Measurements from ENCODE around the gene CTNNA2.

CTNNA2 gene

DNA sequence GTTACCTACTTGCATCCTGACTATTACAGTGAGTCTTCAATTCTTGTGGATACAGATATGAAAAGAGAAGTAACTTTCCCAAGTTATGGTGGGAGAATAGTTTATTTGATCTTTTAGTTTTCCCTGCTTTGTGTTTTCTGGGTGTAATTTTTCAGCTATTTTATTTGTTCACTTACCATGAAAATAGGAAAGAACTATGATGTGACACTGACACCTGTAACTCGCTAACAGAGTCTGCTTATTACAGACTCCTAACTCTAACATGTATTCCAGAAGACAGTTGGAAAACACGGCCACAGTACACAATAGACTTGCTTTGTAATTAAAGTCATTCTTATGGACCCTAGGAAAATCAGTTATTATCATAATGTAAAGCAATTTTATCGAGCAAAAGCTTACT lies 468.5 kb downstream of the CTNNA2 start:
- no peak for DNase-seq (ENCODE audit: low read depth in 3 of 3)

DNA sequence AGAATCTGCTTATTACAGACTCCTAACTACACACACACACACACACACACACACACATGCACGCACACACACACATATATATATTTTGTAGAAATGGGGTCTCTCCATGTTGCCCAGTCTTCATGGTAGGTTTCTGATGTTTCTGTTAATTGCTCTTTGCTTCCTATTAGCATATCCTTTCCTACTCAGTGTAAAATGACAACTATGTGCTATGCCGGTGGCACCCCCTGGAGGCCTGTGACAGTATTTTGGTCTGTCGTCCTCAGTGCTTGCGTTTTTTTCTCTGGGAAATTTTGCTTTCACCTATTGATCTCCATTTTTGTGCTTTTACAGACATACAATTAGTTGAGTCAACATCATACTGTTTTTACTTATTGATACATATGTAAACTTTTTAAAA lies 469.6 kb downstream of the CTNNA2 start:
- no peak for DNase-seq (ENCODE audit: low read depth in 3 of 3)

DNA sequence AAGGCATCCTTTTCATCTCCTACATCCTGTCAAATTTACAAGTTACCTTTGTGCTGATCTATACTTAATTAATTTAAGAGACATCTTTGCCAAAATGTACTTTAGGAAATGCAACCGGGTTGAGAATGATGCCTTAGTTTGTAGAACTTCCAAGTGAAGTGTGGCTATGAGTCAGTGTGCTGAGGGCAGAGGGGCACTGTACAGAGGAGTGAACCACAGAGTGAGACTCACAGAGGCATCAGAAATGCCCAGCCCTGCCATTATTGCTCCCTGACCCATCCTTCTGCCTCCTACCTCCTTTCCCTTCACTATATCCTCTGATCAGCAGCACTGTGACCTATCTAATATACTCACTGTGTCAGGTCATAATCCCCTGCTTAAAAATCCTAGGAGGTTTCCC lies 471.6 kb downstream of the CTNNA2 start:
- no peak for DNase-seq (ENCODE audit: low read depth in 3 of 3)

DNA sequence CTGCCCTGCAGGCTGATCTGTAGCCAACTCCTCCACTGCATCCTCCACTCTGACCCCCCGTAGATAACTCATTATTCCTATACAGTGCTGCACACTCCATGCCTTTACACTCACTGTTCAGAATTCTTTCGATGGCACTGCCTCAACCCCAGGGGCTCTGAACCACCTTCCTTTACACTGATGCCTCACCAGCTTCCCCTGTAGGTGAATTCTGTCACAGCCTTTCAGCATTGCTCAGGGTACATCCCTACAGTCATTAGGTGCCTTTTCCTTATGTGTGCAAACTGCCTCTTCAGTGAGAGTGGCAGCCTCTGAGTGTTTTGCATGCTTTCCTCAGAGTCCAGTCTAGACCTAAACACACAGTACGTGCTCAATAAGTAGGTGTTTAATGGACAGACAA lies 472.3 kb downstream of the CTNNA2 start:
- DNase-seq (ENCODE audit: low read depth in 3 of 3) = no peak

DNA sequence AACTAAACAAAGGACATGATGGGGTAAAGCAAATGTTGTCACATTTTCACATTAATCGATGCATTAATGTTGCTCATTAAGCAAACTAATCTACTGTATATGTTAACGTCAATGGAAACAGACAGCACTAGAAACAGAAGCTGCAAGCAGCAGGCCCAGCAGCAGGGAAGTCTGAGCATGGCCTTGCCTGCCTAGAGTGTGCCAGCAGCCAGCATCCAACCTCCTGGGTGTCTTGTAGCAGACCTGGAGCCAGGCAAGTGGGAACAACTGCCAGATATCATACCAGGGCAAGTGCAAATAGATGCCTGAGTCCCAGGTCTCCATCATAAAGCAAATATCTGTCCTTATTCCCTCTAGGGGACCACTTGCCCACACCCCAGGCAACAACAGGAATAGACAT lies 472.7 kb downstream of the CTNNA2 start:
- no peak for DNase-seq (ENCODE audit: low read depth in 3 of 3)

DNA sequence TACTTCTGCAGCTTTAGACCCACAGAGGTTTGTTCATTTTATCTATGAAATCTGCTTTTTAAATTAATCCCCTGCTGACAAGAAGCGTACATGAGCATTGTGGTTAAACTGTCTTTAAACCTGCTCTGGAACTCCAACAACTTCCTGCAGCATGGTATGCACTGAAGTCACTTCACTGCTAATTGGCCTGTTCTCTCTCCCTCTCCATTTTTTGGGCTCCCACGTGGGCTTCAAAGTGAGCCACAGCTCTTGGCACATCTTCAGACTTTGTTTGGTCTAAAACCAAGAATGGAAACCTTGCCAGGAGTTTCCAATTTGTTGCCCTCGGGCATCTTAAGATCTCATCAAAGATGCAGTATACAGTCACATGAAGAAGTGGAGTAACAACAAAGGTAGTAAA lies 480.3 kb downstream of the CTNNA2 start:
- DNase-seq (ENCODE audit: low read depth in 3 of 3) = no peak

DNA sequence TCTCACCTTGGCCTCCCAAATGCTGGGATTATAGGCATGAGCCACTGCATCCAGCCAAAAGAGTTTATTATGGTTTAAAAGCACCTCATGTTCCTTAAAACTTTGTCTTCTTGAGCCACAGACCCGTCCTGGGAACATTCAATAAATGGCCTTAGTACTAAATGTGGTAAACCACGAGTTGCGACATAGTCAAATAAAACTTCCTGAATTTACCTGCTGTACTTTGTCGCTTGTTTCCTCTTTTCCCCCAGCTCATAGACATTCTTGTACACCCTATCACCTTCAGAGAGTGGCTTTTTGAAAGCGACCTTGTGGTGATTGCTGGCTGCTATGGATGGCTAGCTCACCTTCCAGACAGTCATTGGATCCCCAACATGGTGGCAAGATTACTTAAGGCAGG lies 481.3 kb downstream of the CTNNA2 start:
- DNase-seq (ENCODE audit: low read depth in 3 of 3) = no peak

DNA sequence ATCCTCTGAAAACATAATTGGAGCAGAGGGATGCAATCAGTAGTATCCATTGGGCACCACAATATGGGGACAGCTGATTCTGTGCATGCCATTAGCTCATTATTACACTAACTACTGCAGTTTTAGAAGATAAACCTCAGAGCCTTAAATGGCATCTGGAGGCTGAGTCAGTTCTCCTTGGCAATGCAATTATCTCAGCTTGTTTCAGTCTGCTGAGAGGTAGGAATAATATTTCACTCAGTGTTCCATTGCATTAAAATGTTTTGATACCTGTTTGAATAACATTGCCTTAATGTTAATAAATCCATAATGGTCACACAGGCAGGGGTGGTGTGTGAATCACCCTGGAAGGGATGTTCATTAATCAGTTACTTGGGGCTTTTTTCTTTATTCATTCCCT lies 482.1 kb downstream of the CTNNA2 start:
- no peak for DNase-seq (ENCODE audit: low read depth in 3 of 3)

DNA sequence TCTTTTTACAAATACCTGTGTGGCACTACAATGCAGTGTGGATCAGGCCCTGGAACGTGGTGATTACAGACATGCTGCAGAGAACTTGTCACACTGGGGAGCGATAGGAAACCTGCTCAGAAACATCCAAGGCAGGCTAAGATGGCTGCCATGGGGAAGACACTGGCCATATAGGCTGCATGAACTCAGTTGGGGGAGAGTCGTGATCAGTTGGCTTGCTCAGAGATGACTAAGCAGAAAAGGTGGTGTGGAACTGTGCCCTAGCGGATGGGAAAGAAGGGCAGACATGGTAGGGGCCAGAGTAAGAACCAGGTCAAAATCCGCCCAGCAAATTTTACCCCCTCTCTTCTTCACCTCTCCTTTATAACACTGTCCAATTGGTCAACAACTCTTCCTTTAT lies 483.9 kb downstream of the CTNNA2 start:
- DNase-seq (ENCODE audit: low read depth in 3 of 3) = no peak

DNA sequence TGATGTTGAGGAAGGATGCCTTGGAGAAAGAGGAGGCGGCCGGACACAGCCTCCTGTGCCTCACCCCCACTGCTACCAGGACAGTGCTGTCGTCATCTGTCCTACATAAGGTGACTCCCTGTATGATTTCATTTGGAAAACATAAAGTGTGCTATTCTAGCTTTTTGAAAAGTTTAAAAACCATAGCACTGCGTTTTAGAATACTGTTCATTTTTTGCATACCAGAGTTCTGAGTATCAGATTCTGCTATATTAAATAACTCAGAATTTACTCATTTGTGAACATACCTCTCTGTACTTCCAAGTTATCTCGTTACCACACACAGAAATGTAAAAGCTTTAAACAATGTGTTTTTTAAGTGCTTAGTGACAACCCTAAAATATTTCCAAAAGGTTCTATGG lies 488.9 kb downstream of the CTNNA2 start:
- DNase-seq (ENCODE audit: low read depth in 3 of 3) = no peak

DNA sequence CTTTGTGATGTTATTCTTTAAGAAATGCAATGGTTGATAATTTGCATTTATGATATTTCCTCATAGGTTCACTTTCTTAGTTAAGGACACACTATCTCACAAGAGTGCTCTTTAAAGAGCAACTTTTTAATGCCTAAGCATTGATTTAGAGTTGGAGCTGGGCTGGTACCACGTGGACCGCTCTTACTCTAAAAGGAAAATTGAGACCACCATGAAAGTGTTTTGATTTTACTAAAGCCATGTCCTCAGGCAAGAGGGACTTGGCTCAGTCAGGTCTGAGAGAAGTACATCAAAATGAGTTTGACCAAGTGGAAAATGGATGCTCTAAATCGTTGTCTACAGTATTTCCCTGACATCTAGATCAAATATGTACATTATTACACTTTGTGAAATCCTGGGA lies 489.3 kb downstream of the CTNNA2 start:
- no peak for DNase-seq (ENCODE audit: low read depth in 3 of 3)

DNA sequence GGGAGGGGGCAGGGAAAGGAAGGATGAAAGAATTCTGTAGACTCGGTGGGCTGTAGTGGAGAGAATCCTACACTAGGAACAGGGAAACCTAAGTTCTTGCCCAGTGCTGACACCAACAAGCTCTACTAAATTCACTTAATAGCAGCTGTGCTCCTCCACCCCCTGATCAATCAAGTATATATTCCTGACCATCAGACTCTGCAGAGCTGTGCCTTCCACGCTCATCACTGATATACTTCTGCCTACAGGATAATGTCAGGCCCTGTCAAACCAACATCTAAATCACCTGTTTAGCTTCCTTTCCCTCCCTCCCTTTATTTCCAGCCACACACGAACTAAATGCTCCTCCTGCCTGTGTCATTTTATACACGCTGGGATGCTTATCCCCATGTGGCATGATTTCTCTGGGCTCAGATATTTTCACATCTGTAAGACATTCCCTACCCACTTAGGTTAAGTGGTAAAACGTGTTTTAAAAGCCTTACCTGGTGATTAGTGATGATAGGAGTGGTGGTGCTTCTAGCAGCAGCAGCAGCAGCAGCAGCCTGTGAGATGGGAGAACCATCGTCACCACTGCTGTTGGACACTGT lies 489.8 kb downstream of the CTNNA2 start:
- no peak for DNase-seq (ENCODE audit: low read depth in 3 of 3)

DNA sequence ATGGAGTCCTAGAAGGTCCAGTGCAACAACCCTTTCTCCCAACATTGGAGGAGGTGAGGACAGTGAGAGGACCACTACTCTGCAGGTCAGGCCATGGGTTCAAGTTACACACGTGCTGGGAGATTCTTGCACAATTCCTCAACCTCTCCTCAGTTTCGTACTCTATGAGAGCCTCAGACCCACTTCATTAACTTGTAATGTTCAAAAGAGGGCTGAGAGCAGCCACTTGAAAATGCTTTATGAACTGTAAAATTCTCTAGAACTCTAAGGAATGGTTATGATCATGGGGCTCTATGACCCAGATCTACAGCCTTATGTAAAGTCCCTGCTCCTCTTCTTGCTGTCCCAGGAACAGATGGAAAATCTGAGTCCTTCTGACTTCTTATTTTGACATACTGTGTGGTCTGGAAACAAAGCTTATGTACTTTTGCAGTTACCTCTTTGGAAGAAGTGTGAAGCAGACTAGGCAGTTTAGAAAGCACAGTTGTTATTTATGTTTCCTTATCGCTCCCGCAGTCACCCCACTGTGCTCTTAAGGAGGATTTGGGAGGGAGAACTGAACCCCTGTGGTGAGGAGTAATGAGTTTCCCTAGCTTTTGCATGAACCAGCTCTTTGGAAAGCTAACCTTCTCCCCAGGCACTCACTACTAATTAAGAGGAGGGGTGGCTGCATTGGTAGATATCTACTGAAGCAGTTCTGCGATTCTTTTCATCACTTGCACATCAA lies 495.1 kb downstream of the CTNNA2 start:
- DNase-seq (ENCODE audit: low read depth in 3 of 3) = no peak

DNA sequence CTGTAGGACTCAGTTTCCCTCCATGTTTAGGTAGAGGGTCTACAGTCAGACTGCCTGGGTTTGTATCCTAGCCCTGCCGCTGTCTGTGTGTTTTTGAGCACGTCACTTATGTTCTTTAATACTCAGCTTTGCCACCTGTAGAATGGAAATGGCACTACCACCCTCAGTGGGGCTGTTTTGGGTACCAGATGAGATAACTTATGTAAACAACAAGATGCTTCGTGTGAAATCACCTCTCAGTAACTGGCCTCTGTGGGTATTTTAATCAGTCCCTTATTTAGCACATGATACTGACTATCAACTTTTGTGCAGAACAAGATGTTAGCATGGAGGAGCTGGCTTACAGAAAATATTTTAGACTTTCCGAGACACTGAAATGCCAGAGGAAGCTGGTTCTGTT lies 495.7 kb downstream of the CTNNA2 start:
- no peak for DNase-seq (ENCODE audit: low read depth in 3 of 3)

DNA sequence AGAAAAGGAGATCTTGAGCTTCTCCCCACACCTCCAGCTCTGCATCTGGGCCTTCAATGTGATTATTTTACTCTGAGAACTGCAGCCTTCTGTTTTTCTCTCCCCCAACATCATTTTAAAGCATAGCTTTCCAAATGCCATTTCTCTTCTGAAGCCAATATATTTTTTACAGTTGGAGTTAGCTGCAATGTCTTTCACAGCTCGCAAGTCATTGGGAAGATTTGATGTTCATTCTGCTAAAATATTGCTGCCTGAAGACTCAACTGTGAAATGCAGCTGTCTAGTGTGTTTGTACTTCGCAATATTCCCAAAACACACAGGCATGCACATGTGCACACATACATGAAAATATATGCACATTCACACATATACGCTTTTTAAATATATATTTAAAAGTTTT lies 496.4 kb downstream of the CTNNA2 start:
- no peak for DNase-seq (ENCODE audit: low read depth in 3 of 3)

DNA sequence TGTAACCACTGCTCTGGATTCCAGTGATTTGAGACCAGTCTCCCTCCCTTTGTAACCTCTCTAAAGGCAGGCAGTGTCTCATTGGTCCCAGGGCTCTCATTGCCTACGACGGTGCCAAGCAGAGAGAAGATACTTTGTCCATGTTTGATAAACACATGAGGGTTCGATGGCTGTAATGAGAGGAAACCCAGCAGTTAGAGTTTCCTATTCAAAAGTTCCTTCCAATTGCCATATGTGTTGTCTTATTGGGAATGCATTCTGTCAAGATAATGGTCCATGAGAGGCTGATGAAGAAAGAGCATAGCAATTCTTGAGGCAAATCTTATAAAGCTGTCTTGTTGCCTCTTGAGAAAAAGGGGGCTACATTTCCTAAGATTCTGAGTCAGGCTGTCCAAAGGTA lies 499.2 kb downstream of the CTNNA2 start:
- DNase-seq (ENCODE audit: low read depth in 3 of 3) = no peak

DNA sequence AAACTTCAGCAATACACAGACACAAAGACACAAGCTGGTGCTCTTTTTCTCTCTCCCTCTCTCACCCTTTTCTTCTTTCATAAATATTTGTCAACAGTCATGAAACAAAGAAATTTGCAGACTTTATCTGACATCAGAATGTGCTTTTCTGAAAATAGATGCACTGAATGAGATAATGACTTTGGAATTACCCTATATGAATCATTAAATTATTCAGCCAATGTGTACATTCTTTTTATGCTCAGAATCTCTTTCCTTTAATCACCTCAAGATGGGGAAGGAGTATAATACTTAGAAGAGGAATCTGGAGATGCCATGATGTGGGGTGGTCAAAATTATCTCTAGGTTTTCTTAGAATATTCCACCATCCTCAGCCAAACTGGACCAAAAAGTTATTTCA lies 501.8 kb downstream of the CTNNA2 start:
- DNase-seq (ENCODE audit: low read depth in 3 of 3) = no peak

DNA sequence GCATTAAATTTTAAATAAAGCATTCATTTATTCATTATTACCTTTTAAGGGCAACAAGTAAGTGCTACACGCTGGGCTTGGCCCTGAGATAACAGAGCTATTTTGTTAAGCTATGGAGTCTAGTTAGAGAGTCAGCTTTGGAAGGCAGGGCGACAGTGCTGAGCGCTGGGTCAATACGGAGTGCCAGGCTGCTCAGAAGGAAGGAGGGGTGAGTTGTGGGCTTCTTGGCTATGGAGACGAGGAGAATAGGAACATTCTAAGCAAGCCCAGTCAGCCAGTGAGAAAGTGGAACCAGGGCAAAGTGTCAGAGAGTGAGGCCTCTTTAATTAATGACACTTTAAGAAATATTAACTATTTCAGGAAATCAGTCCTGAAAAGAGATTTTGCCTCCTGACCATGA lies 503.3 kb downstream of the CTNNA2 start:
- no peak for DNase-seq (ENCODE audit: low read depth in 3 of 3)

DNA sequence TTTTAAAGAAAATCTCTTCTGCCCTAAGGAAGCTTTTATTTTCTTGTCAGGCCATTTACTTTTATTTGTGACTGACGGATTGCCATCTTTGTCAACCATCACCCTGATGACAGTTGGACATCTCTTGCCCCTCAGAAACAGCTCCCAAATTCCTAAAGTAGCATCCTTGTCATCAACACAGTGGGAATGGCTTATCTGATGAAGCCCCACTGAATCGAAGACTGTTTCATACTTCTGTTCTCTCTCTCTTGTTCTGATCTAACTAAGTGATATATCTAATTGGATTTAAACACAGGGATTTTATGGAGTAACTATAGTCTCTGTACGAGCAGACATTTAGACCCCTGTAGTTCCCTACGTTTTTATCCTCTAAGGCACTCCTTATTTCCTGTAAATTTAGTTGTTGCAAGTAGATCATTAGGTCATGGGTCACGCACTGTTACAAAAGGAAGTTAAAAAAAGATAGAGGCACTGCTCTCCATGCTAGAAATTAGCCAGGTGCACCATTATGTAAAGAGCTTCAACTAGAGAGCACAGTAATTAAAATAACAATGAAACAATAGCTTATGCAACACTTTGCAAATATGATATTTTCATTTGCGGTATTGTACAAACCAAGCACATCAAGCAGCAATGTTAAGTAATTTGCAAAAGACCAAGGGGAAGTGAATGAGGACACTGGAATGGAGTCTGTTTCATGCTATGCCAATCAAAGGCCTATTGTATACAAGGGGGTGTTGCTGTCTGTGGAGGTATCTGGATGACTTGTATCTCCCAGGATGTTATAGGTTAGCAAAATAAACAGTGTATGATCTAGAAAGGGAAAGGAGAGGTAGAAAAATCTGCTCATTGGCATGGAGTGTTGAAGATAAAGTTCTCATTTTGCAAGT lies 507.0 kb downstream of the CTNNA2 start:
- DNase-seq (ENCODE audit: low read depth in 3 of 3) = no peak

DNA sequence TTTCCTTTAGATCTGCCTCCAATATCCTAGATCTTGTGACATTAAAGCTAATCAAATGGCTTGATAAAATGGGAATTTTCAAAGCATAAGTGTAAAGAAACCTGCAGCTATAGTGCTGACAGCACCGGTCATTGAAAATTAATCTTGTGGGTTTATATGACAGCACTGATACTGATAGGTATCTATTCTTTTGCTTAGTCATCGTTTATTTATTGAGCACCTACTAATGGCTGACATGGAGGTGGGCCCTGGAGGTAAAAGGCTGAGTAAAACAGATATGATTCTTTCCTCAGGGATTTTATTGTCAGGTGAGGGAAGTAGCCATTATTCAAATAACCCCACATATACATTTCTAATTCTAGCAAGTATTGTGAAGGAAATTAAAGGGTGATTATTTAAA lies 509.2 kb downstream of the CTNNA2 start:
- no peak for DNase-seq (ENCODE audit: low read depth in 3 of 3)

DNA sequence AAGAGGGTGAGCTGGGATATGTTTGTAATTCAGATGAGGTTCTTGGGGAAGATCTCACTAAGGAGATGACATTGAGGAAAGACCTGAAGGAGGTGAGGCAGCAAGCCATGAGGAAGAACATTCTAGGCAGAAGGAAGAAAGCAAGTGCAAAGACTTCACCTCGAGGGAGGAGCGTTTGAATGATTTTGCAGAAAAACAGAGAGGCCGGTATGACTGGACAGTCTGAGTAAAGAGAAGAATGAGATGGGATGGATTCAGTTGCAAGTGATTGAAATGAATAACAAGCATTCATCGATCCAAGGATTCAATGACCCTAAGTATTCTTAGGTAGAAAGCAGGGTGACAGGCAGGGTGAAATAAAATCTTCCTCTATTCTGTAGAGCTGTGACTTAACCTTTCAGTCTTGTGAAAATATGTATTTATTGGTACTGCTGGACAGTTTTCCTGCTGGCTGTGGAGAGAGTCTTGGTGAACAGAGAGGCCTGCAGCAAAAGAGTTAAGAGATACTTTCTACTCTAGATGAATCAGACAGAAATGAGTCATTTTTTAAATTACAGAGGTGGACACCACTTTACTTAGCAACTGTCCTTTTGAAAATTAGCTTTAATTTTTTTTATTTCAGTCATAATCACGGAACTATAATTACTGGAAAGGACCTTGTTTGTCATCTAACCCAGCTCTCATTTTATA lies 513.3 kb downstream of the CTNNA2 start:
- no peak for DNase-seq (ENCODE audit: low read depth in 3 of 3)

DNA sequence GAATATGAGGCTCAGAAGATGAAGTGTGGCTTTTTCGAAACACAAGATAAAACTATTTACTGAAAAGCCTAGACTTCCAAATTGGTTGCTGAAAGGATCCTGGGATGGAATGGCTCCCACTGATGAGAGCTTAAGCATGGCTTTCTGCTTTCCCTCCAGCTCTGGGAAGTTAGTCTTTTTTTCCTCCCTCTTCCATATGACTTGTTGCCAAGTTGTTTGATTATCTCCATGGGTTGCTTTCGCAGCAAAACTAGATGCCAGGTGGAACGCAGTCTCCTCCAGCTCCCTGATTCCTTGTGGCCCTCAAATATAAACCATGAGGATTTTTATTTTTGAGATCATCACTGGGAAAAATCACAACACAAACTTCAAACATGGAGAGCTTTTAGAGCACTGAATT lies 515.2 kb downstream of the CTNNA2 start:
- DNase-seq (ENCODE audit: low read depth in 3 of 3) = no peak
